SK-N-SH (cell line): ENCODE data around the gene ROBO1. TPM values are rescaled to one million over a fixed set of nuclear protein-coding genes. Genes with fewer than 3 reads are reported as not detected.

Experiments used
- CTCF ChIA-PET: fragments of 300-600, 350-600 bp; formaldehyde crosslinking; extraction: SDS; loops from one replicate; lab custom pipeline; 2021; lab: Yijun Ruan, JAX
- POLR2A ChIA-PET: fragments of 350-600 bp; sonication (Branson Sonifier 250); formaldehyde crosslinking; extraction: SDS; loops from one replicate; lab custom pipeline; 2020; ENCODE audit warnings: antibody characterized with exemption, inconsistent platforms; lab: Yijun Ruan, JAX
- DNase-seq: peaks from one replicate; pipeline ENCODE4 v3.0.0; 2012
- H2AFZ ChIP-seq: fragments of 200-600 bp; sonication (generic); 2 replicates; pipeline ENCODE4 v1.8.1; 2016; ENCODE audit warnings: antibody characterized with exemption, mild to moderate bottlenecking, low read depth
- H3F3A ChIP-seq: fragments of 200-600 bp; sonication (generic); replicated peaks from 2 replicates; pipeline ENCODE3; 2016; ENCODE audit warnings: antibody characterized with exemption, mild to moderate bottlenecking; ENCODE audit not compliant: insufficient read depth
- H3K27ac ChIP-seq, 2 experiments: fragments of 200-500 bp in 1 of 2; fragments of 200-600 bp in 1 of 2; sonication (Bioruptor generic) in 1 of 2; sonication (generic), shearing (Covaris generic) in 1 of 2; 2 replicates each; pipeline versions ENCODE4 v1.5.1 to v1.6.1; 2014 to 2016; ENCODE audit warnings: low read depth in 2 of 2, inconsistent platforms in 1 of 2, low read length in 1 of 2, mild to moderate bottlenecking in 1 of 2, mixed read lengths in 1 of 2
- H3K27me3 ChIP-seq: fragments of 200-600 bp; sonication (generic), shearing (Covaris generic); 2 replicates; pipeline ENCODE4 v1.6.1; 2016; ENCODE audit warnings: mixed run types; ENCODE audit not compliant: insufficient read depth
- H3K36me3 ChIP-seq, 2 experiments: fragments of 200-500 bp in 1 of 2; fragments of 200-600 bp in 1 of 2; sonication (Bioruptor generic) in 1 of 2; sonication (generic) in 1 of 2; replicated peaks in 1 of 2; 2 replicates each; pipeline versions ENCODE3 to v1.5.1; 2014 to 2016; ENCODE audit warnings: low read length in 1 of 2, mild to moderate bottlenecking in 1 of 2; ENCODE audit not compliant: insufficient read depth in 2 of 2, control insufficient read depth in 1 of 2
- H3K4me1 ChIP-seq, 2 experiments: fragments of 200-500 bp in 1 of 2; fragments of 200-600 bp in 1 of 2; sonication (Bioruptor generic) in 1 of 2; sonication (generic), shearing (Covaris generic) in 1 of 2; 2 replicates each; pipeline versions ENCODE4 v1.5.1 to v1.6.1; 2014 to 2016; ENCODE audit warnings: low read depth in 1 of 2, low read length in 1 of 2, mixed run types in 1 of 2; ENCODE audit not compliant: insufficient read depth in 2 of 2, control insufficient read depth in 1 of 2
- H3K4me2 ChIP-seq: fragments of 200-600 bp; sonication (generic), shearing (Covaris generic); 2 replicates; pipeline ENCODE4 v1.6.1; 2017; ENCODE audit warnings: mixed run types
- H3K4me3 ChIP-seq, 2 experiments: fragments of 200-500 bp in 1 of 2; fragments of 200-600 bp in 1 of 2; sonication (Bioruptor generic) in 1 of 2; sonication (generic), shearing (Covaris generic) in 1 of 2; 2 replicates each; pipeline versions ENCODE4 v1.5.1 to v1.8.1; 2014 to 2016; ENCODE audit warnings: low read depth in 2 of 2, inconsistent platforms in 1 of 2, low read length in 1 of 2, mild to moderate bottlenecking in 1 of 2, mixed read lengths in 1 of 2, moderate library complexity in 1 of 2
- H3K79me2 ChIP-seq: fragments of 200-600 bp; sonication (generic); 2 replicates; pipeline ENCODE4 v1.8.1; 2017; ENCODE audit warnings: mild to moderate bottlenecking; ENCODE audit not compliant: insufficient read depth
- H3K9ac ChIP-seq: fragments of 200-600 bp; sonication (generic); 2 replicates; pipeline ENCODE4 v1.6.1; 2017; ENCODE audit warnings: mixed run types
- H3K9me2 ChIP-seq: fragments of 200-600 bp; sonication (generic); 2 replicates; pipeline ENCODE4 v1.6.1; 2017; ENCODE audit warnings: mixed run types
- H3K9me3 ChIP-seq: fragments of 200-600 bp; sonication (generic); 2 replicates; pipeline ENCODE4 v1.6.1; 2017; ENCODE audit warnings: mixed run types, mild to moderate bottlenecking, moderate library complexity
- H4K20me1 ChIP-seq: fragments of 200-600 bp; sonication (generic); 2 replicates; pipeline ENCODE4 v1.6.1; 2017; ENCODE audit warnings: mild to moderate bottlenecking, mixed run types; ENCODE audit not compliant: insufficient read depth
- CHD2 ChIP-seq: fragments of 150-350 bp; IDR thresholded peaks from 2 replicates; pipeline ENCODE4 v1.6.1; 2018; ENCODE audit warnings: low read length; ENCODE audit not compliant: partially characterized antibody
- ELF1 ChIP-seq: IDR thresholded peaks from 2 replicates; pipeline ENCODE4 v1.4.0; 2012
- EP300 ChIP-seq, 2 experiments: IDR thresholded peaks; 2 replicates each; pipeline versions ENCODE4 v1.4.0 to v1.6.1; 2012; ENCODE audit warnings: borderline replicate concordance in 1 of 2, low read depth in 1 of 2, low read length in 1 of 2
- GATA2 ChIP-seq: sonication (generic); formaldehyde crosslinking; IDR thresholded peaks from 2 replicates; pipeline ENCODE4 v1.5.0; 2020; ENCODE audit warnings: mild to moderate bottlenecking, missing genetic modification reagents
- JUND ChIP-seq: IDR thresholded peaks from 2 replicates; pipeline ENCODE4 v1.4.0; 2012
- MXI1 ChIP-seq: IDR thresholded peaks from 2 replicates; pipeline ENCODE4 v1.6.1; 2012; ENCODE audit warnings: mild to moderate bottlenecking, low read depth, low read length, improper control_type of control experiment
- NFIC ChIP-seq: IDR thresholded peaks from 2 replicates; pipeline ENCODE4 v1.4.0; 2012; ENCODE audit warnings: borderline replicate concordance
- NRF1 ChIP-seq: IDR thresholded peaks from 2 replicates; pipeline ENCODE4 v1.6.1; 2012; ENCODE audit warnings: low read depth, mild to moderate bottlenecking, low read length
- PBX3 ChIP-seq: IDR thresholded peaks from 2 replicates; pipeline ENCODE4; 2012
- RXRA ChIP-seq: IDR thresholded peaks from 2 replicates; pipeline ENCODE4 v1.4.0; 2012; ENCODE audit warnings: low read depth, mild to moderate bottlenecking, borderline replicate concordance
- SIN3A ChIP-seq: IDR thresholded peaks from 2 replicates; pipeline ENCODE4 v1.6.1; 2012; ENCODE audit warnings: low read depth, mild to moderate bottlenecking, low read length, moderate library complexity, borderline replicate concordance
- TEAD4 ChIP-seq: IDR thresholded peaks from 2 replicates; pipeline ENCODE4 v1.4.0; 2012; ENCODE audit warnings: mild to moderate bottlenecking, borderline replicate concordance; ENCODE audit not compliant: insufficient read depth
- WGBS: methylation state at CpG from one replicate; pipeline ENCODE4 v1.1.6; 2017; ENCODE audit warnings: low lambda C conversion rate; 5-methylcytosine and 5-hydroxymethylcytosine counted together
- polyA plus RNA-seq, 3 experiments: library from polyadenylated mRNA; depleted of rRNA; stranded (reverse); fragments of >200 nt; gene quantifications; 2 replicates each; pipeline ENCODE4 v1.2.3, GENCODE V29; 2012
- TF ChIP-seq, protein P1 (sequence below): fragments of 150-350 bp; IDR thresholded peaks from 2 replicates; pipeline ENCODE4 v1.6.1; 2017; ENCODE audit warnings: antibody characterized with exemption, low read length, low read depth, borderline replicate concordance
- TF ChIP-seq, protein P2 (sequence below): IDR thresholded peaks from 2 replicates; pipeline ENCODE4 v1.4.0; 2012; ENCODE audit warnings: low read depth, borderline replicate concordance
- TF ChIP-seq, protein P3 (sequence below): IDR thresholded peaks from 2 replicates; pipeline ENCODE4 v1.6.1; 2012; ENCODE audit warnings: mild to moderate bottlenecking, low read depth, low read length, moderate library complexity
- TF ChIP-seq, protein P4 (sequence below): IDR thresholded peaks from 2 replicates; pipeline ENCODE4 v1.4.0; 2012; ENCODE audit warnings: low read depth

ROBO1 gene
- polyA plus RNA-seq, 1 of the 3 experiments (the other 2 are of a cell fraction), result 22.7 TPM

GRCh38 chr3:79217096-79217495 is 550.7 kb downstream of the ROBO1 start:
- Histone ChIP-seq H3K27me3 (no peaks in the 10 kb centered on the region), H3K36me3 (no peaks in the 10 kb centered on the region), H3K4me3 (no peak overlapping the region), H3K27ac (no peak overlapping the region), H3K9me2 (no peaks in the 10 kb centered on the region), H3F3A (no peaks in the 10 kb centered on the region), H3K9ac (no peak overlapping the region), H4K20me1 (no peaks in the 10 kb centered on the region), H3K4me2 (no peak overlapping the region), H3K9me3 (no peaks in the 10 kb centered on the region), H2AFZ (no peak overlapping the region), H3K79me2 (no peaks in the 10 kb centered on the region), H3K4me1 (no peaks in the 10 kb centered on the region)
- no peak for DNase-seq
- ChIA-PET CTCF (interaction anchor here (1.2 kb wide), 1 partner anchor 131 kb away, joined by 3 read pairs; no protein-coding TSS in a partner anchor), POLR2A (interaction anchor here (0.6 kb wide), 1 partner anchor 56 kb away, joined by 3 read pairs; no protein-coding TSS in a partner anchor)
- WGBS, result 74% methylated on average over 2 of the region's 2 CpGs
- TF ChIP-seq GATA2 (CRISPR knock-in tag), result no peak
- no peak for TF ChIP-seq JUND
- no peak for TF ChIP-seq MXI1
- no peak for TF ChIP-seq CHD2
- TF ChIP-seq NRF1, result no peak
- no peak for TF ChIP-seq TEAD4
- TF ChIP-seq PBX3, result no peak
- no peak for TF ChIP-seq ELF1
- TF ChIP-seq, protein P1, sequence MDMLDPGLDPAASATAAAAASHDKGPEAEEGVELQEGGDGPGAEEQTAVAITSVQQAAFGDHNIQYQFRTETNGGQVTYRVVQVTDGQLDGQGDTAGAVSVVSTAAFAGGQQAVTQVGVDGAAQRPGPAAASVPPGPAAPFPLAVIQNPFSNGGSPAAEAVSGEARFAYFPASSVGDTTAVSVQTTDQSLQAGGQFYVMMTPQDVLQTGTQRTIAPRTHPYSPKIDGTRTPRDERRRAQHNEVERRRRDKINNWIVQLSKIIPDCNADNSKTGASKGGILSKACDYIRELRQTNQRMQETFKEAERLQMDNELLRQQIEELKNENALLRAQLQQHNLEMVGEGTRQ, result no peak
- no peak for TF ChIP-seq EP300 (IDR thresholded peaks at IDR 0.05; ENCODE audit: borderline replicate concordance in 1 of 2, low read depth in 1 of 2, low read length in 1 of 2)
- TF ChIP-seq, protein P2, sequence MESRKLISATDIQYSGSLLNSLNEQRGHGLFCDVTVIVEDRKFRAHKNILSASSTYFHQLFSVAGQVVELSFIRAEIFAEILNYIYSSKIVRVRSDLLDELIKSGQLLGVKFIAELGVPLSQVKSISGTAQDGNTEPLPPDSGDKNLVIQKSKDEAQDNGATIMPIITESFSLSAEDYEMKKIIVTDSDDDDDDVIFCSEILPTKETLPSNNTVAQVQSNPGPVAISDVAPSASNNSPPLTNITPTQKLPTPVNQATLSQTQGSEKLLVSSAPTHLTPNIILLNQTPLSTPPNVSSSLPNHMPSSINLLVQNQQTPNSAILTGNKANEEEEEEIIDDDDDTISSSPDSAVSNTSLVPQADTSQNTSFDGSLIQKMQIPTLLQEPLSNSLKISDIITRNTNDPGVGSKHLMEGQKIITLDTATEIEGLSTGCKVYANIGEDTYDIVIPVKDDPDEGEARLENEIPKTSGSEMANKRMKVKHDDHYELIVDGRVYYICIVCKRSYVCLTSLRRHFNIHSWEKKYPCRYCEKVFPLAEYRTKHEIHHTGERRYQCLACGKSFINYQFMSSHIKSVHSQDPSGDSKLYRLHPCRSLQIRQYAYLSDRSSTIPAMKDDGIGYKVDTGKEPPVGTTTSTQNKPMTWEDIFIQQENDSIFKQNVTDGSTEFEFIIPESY, result no peak
- TF ChIP-seq, protein P3, sequence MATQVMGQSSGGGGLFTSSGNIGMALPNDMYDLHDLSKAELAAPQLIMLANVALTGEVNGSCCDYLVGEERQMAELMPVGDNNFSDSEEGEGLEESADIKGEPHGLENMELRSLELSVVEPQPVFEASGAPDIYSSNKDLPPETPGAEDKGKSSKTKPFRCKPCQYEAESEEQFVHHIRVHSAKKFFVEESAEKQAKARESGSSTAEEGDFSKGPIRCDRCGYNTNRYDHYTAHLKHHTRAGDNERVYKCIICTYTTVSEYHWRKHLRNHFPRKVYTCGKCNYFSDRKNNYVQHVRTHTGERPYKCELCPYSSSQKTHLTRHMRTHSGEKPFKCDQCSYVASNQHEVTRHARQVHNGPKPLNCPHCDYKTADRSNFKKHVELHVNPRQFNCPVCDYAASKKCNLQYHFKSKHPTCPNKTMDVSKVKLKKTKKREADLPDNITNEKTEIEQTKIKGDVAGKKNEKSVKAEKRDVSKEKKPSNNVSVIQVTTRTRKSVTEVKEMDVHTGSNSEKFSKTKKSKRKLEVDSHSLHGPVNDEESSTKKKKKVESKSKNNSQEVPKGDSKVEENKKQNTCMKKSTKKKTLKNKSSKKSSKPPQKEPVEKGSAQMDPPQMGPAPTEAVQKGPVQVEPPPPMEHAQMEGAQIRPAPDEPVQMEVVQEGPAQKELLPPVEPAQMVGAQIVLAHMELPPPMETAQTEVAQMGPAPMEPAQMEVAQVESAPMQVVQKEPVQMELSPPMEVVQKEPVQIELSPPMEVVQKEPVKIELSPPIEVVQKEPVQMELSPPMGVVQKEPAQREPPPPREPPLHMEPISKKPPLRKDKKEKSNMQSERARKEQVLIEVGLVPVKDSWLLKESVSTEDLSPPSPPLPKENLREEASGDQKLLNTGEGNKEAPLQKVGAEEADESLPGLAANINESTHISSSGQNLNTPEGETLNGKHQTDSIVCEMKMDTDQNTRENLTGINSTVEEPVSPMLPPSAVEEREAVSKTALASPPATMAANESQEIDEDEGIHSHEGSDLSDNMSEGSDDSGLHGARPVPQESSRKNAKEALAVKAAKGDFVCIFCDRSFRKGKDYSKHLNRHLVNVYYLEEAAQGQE, result no peak
- no peak for TF ChIP-seq RXRA
- no peak for TF ChIP-seq SIN3A
- TF ChIP-seq NFIC, result no peak
- TF ChIP-seq, protein P4, sequence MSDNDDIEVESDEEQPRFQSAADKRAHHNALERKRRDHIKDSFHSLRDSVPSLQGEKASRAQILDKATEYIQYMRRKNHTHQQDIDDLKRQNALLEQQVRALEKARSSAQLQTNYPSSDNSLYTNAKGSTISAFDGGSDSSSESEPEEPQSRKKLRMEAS, result no peak
